T-helper 22 cell (primary cell): ENCODE data around the gene SNX10.

ENCODE experiments used
- DNase-seq: peaks from one replicate; pipeline ENCODE4 v3.0.0-alpha.2; 2020; ENCODE audit warnings: low read depth

The SNX10 gene

DNA sequence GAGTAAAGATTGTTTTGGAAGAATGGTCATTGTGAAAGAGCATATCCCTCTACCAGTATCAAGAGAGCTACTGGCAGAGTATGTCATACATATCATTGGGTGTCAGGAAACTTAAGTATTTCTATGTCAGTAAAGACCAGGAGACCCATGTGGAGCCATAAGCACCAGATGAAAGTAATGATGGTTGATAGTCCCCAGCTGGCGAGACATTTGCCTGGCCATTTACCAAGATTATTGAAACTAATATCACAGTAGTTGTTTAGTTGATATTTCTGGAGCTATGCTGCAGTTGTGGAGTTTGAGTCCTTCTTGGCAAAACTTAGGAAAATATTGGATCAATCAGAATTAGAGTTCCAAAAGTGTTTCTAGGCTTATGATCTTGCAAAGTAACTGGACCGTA lies 114.8 kb downstream of the SNX10 start:
- no peak for DNase-seq

DNA sequence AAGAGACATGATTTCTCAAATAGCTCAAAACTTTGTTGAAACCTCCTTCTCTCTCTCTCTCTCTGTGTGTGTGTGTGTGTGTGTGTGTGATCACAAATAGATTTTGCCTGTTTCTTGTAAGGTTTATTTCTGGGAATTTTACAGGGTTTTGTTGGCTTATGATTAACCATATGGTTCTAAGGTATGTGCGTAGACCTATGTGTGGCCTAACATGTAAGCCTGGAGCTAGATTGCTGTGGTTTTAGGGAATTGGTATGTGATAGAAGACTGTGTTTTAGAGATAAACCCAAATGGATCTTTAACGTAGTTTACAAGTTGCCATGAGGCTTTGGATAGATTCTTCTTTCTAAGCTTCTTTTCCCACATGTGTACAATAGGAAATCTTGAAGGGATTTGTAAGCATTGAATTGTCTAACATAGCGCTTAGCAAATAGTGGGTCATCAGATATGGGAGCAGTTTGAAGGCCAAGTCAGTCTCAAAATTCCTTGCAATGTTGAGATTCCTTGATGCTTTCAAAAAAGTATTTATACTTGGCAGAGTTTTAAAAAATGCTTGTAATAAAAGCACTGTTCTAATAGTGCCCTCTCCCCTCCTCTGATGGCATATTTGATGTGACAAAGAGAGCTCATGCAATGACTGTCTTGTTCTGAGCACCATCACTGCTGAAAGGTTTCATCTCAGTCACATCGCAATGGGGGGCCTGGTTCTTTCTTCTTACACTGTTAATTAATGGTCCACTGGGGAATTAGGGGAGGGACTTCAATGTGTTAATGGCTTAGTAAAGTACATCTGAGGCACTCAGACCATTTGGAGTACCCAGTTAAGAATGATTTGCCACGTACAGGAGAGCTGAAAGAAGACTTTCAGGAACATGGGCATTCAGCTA lies 118.2 kb downstream of the SNX10 start:
- no peak for DNase-seq

DNA sequence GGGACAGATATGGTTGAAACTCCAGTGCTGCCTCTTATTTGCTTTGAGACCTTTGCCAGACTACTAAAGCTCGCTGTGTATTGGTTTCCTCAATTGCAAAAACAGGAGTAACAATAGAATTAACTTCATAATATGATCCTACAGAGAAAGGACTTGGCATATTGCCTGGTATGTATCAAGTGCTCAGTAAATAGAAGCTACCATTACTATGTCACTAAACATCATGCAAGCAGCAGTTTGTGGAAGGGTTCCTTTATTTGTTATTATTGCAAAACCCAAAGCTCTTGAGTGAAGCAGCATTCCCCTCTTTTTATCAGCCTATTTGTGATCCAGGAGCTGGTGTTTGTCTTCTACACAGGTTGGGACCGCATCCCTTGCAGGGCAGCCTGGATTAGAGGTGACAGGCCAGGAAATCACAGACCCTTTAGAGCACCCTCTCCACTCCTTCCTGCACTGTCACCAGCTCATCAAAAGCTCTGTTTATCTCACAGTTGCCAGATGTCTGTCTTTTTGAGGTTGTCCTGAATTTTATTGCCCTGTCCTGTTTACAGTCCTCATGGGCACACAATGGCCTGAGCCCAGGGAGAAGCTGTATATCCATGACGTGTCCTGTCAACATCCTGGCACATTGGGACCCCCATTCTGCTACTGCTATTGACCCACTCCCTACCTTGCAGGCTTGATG lies 121.5 kb downstream of the SNX10 start:
- DNase-seq: no peak

- no peak for DNase-seq
Measured at GRCh38 chr7:26416004-26416403, 124.3 kb downstream of the SNX10 start.

GRCh38 chr7:26417911-26418413 lies 126.3 kb downstream of the SNX10 start:
- DNase-seq: no peak

GRCh38 chr7:26419198-26419597 lies 127.5 kb downstream of the SNX10 start:
- no peak for DNase-seq

DNA sequence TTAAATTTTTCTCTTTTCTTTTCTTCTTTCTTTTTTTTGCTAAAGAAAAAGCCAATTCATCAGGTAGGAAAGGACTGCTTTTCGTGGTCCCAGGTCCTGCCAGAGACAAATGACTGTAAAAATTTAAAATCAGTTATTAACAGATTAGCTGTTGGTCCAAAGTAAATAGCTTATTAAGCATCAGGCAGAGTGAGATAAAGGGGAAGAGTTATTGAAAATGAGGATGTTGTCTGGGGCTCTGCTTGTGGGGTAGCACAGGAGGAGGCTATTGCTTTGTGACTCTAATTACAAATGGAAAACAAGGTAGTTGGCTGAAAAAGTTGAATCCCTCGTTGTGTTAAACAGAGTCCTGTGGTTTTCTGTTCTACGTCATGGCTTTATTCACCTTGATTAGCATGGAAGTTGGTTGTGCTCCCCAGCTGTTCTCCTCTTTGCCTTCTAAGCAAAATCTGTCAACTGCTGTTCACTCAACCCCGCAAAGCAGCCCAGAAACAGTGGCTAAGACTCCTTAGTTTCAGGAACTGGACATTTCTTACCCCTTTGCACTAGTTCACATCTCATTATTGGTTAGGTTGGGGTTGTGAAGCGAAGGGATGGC lies 128.9 kb downstream of the SNX10 start:
- DNase-seq: no peak

- DNase-seq: no peak
Measured at GRCh38 chr7:26422761-26423160, 131.1 kb downstream of the SNX10 start.

DNA sequence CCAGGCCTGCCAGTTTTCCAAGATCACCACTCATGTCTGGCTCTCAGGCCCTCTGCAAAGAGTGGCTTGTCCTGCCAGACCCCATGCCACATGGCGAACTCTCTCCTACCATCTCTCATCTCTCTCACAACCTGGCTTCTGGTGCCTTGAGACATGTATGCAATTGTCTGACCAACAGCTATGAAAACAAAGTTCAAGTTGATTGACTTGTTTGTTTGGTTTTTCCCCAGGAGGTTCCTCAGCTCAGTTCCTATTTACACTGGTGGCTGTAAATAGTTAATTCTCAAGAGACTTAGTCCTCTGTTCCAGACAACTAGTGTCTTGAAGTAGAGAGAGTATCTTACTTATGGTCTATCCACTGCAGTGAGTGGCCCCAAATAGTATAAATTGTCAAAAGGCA lies 131.8 kb downstream of the SNX10 start:
- no peak for DNase-seq
